KMS-11 (cell line): ENCODE data around the gene PPP1R9B.

Source experiments
- H2AFZ ChIP-seq: fragments of 200-600 bp; sonication (generic); 2 replicates; pipeline ENCODE4 v1.6.1; 2016; ENCODE audit warnings: antibody characterized with exemption, mixed run types, low read depth
- H3K27ac ChIP-seq: fragments of 200-600 bp; sonication (generic); 2 replicates; pipeline ENCODE4 v1.6.1; 2016; ENCODE audit warnings: mild to moderate bottlenecking, mixed run types
- H3K27me3 ChIP-seq: fragments of 200-600 bp; sonication (generic); 2 replicates; pipeline ENCODE4 v1.6.1; 2017; ENCODE audit warnings: mild to moderate bottlenecking, low read depth, mixed run types, moderate library complexity; ENCODE audit not compliant: insufficient read depth
- H3K36me3 ChIP-seq: fragments of 200-600 bp; sonication (generic); 2 replicates; pipeline ENCODE4 v1.6.1; 2017; ENCODE audit warnings: mild to moderate bottlenecking, mixed run types; ENCODE audit not compliant: insufficient read depth
- H3K4me1 ChIP-seq: fragments of 200-600 bp; sonication (generic); 2 replicates; pipeline ENCODE4 v1.6.1; 2016; ENCODE audit warnings: mild to moderate bottlenecking, low read depth, mixed run types; ENCODE audit not compliant: poor library complexity, severe bottlenecking
- H3K4me2 ChIP-seq: fragments of 200-600 bp; sonication (generic); 2 replicates; pipeline ENCODE4 v1.7.0; 2016; ENCODE audit warnings: mild to moderate bottlenecking, mixed run types
- H3K4me3 ChIP-seq: fragments of 200-600 bp; sonication (generic); IDR thresholded peaks from 2 replicates; pipeline ENCODE4 v1.6.1; 2017; ENCODE audit warnings: low read depth, low read length, mixed read lengths; ENCODE audit not compliant: insufficient read depth
- H3K79me2 ChIP-seq: fragments of 200-600 bp; sonication (generic); 2 replicates; pipeline ENCODE4 v1.6.1; 2016; ENCODE audit warnings: low read depth, mixed run types; ENCODE audit not compliant: insufficient read depth
- H3K9ac ChIP-seq: fragments of 200-600 bp; sonication (generic); 2 replicates; pipeline ENCODE4 v1.6.1; 2016; ENCODE audit warnings: mild to moderate bottlenecking, mixed run types
- H4K20me1 ChIP-seq: fragments of 200-600 bp; sonication (generic); 2 replicates; pipeline ENCODE4 v1.6.1; 2016; ENCODE audit warnings: mild to moderate bottlenecking, mixed run types; ENCODE audit not compliant: insufficient read depth
- TF ChIP-seq, protein P1 (sequence below): fragments of 200-600 bp; sonication (generic); conservative IDR thresholded peaks from 2 replicates; pipeline ENCODE4 v1.6.1; 2017; ENCODE audit warnings: low read depth, mild to moderate bottlenecking, antibody characterized with exemption, low read length, moderate library complexity, mixed read lengths

The PPP1R9B gene

DNA sequence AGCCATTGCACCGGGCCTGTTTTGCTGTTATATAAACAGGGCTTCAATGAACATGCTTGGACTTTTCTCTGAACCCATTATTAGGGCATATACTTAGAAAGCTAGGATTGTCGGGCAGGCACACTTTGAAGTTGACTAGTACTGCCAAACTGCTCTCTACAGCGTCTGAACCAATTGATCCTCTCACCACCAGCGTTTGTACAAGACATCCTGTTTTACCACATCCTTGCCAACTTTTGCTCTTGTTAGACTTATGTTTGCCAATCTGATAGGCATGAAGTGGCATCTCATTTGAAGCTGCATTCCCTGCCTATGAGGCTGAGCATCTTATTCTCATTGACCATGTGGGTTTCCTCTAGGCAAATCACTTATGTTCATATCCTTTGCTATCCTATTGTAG is 7.4 kb upstream of the PPP1R9B start:
- Histone ChIP-seq H3K36me3 (no peaks in the 10 kb centered on the region), H3K4me1 (peaks cover 50% of the 10 kb centered on the region), H2AFZ (no peak overlapping the region), H4K20me1 (no peaks in the 10 kb centered on the region), H3K27me3 (no peaks in the 10 kb centered on the region), H3K4me2 (no peak overlapping the region), H3K4me3 (no peak overlapping the region), H3K27ac (no peak overlapping the region), H3K79me2 (no peaks in the 10 kb centered on the region), H3K9ac (no peak overlapping the region)
- TF ChIP-seq, protein P1, sequence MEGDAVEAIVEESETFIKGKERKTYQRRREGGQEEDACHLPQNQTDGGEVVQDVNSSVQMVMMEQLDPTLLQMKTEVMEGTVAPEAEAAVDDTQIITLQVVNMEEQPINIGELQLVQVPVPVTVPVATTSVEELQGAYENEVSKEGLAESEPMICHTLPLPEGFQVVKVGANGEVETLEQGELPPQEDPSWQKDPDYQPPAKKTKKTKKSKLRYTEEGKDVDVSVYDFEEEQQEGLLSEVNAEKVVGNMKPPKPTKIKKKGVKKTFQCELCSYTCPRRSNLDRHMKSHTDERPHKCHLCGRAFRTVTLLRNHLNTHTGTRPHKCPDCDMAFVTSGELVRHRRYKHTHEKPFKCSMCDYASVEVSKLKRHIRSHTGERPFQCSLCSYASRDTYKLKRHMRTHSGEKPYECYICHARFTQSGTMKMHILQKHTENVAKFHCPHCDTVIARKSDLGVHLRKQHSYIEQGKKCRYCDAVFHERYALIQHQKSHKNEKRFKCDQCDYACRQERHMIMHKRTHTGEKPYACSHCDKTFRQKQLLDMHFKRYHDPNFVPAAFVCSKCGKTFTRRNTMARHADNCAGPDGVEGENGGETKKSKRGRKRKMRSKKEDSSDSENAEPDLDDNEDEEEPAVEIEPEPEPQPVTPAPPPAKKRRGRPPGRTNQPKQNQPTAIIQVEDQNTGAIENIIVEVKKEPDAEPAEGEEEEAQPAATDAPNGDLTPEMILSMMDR, result no peak

DNA sequence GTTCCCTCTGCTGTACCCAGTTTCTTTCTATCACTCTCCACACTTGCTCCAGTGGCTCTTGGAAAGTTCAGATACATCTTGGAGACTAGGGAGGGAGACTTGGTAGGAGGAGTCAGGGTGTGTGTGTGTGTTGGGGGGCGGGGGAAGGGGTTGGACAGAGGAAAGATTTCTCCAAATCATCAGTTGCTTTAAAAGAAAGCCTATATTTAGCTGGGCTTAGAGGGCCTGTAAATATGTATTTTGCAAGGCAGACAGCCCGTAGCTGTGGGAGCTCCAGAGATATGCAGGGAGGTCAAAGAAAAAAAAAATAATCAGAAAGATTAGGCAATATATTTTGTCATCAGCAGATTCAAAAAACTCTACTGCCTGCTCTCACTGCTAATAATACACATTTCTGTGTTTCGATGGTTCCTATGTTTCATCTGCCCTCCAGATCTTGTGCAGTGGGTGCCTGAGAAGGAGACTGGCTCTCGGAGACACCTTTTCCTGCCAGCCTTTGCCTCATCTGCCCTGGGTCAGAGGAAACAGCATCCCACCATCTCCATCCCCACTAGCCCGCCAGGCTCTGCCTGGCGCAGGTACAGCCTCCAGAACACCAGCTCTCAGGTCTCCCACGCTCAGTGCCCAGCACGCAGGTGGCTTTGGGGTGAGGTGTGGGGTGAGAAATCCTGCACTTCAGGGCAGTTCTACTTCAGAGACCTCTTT is 4.8 kb upstream of the PPP1R9B start:
- peak overlapping the region; percentile 79 for H3K4me2 ChIP-seq
- peak overlapping the region; percentile 63 for H3K27ac ChIP-seq
- H3K4me1 ChIP-seq, result peaks cover 49% of the 10 kb centered on the region
- H4K20me1 ChIP-seq, result no peaks in the 10 kb centered on the region
- peak overlapping the region; percentile 70 for H2AFZ ChIP-seq
- no peak overlapping the region for H3K4me3 ChIP-seq
- H3K36me3 ChIP-seq, result no peaks in the 10 kb centered on the region
- H3K27me3 ChIP-seq, result no peaks in the 10 kb centered on the region
- peak overlapping the region; percentile 17; the same call in 1 of the 2 replicates for H3K9ac ChIP-seq
- TF ChIP-seq, protein P1, result no peak
- H3K79me2 ChIP-seq, result peaks cover 4% of the 10 kb centered on the region

DNA sequence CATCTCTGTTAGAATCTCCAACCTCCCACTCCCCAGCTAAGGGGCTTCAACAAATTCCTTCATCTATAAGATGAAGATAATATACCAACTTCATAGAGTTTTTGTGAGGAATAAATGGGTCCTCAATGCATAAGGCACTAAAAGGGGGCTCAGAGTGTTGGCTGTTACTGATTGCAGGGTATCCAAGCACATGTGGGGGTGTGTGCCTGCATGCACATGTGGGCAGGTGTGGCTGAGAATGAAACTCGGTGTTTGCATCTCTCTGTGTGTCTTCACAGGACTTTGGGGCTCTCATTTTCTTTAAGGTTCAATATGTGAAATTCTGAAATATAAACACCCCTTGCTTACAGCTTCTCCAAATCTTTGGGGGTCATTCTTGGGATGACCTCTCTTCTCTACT is 4.1 kb upstream of the PPP1R9B start:
- Histone ChIP-seq H3K4me2 (peak overlapping the region; percentile 79), H3K36me3 (no peaks in the 10 kb centered on the region), H3K27ac (peak overlapping the region; percentile 63), H4K20me1 (no peaks in the 10 kb centered on the region), H3K4me3 (no peak overlapping the region), H3K27me3 (no peaks in the 10 kb centered on the region), H3K79me2 (peaks cover 10% of the 10 kb centered on the region), H3K9ac (peak overlapping the region; percentile 17; the same call in 1 of the 2 replicates), H3K4me1 (peaks cover 49% of the 10 kb centered on the region), H2AFZ (peak overlapping the region; percentile 70)
- TF ChIP-seq, protein P1, result no peak

DNA sequence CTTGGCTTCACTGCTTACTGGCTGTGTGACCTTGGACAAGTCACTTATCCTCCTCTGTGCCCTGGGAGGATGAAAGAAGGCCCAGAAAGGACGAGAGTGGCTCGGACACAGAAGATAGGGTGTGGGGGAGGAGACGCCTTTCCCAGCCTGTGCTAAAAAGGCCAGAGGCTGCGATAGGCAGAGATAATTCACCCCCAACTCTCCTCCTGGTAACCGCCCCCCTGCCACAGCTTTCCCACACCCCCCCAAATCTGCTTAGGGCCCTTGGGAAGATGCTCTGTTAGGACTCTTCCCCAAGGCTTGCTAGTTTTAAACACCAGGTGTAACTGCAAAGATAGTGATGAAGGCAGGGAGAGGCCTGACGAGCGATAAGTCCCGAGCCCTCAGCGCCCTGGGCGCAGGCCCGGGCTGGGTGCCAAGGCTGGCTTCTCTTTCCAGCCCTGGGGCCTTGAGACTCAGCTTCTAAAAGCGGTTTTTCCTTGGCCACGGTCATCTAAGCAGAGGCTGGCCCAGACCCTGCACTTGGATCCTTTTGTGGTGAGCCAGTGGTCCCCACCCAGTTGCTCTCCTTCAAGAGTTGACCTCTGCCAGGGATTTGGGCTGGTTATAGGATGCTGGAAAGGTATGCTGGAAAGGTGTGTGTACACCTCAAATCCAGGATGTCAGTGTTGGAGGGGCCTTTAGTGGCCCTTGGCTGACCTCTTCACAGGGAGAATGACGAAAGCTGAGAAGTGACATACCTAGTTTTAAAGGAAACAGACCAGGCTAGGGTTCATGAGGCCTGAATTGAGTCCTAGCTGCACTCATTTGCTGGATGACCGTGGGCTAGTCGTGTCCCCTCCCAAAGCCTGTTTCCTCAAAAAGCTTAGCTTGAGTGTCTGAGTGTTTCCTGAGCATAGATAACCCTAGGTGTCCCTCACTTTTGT is 3.4 kb upstream of the PPP1R9B start:
- Histone ChIP-seq H2AFZ (peak overlapping the region; percentile 70; the same call in 1 of the 2 replicates), H3K4me3 (no peak overlapping the region), H4K20me1 (no peaks in the 10 kb centered on the region), H3K79me2 (peaks cover 16% of the 10 kb centered on the region), H3K4me2 (peak overlapping the region; percentile 79), H3K4me1 (peaks cover 49% of the 10 kb centered on the region), H3K27ac (peak overlapping the region; percentile 63), H3K9ac (peak overlapping the region; percentile 17; the same call in 1 of the 2 replicates), H3K27me3 (no peaks in the 10 kb centered on the region), H3K36me3 (no peaks in the 10 kb centered on the region)
- TF ChIP-seq, protein P1, result no peak
